ENCODE measurements around the gene DAAM2. TPM values are rescaled to one million over a fixed set of nuclear protein-coding genes. Genes with fewer than 3 reads are reported as not detected.

DAAM2 gene
- polyA plus RNA-seq, 2 of the 4 experiments (the other 2 are of a cell fraction): not detected

DNA sequence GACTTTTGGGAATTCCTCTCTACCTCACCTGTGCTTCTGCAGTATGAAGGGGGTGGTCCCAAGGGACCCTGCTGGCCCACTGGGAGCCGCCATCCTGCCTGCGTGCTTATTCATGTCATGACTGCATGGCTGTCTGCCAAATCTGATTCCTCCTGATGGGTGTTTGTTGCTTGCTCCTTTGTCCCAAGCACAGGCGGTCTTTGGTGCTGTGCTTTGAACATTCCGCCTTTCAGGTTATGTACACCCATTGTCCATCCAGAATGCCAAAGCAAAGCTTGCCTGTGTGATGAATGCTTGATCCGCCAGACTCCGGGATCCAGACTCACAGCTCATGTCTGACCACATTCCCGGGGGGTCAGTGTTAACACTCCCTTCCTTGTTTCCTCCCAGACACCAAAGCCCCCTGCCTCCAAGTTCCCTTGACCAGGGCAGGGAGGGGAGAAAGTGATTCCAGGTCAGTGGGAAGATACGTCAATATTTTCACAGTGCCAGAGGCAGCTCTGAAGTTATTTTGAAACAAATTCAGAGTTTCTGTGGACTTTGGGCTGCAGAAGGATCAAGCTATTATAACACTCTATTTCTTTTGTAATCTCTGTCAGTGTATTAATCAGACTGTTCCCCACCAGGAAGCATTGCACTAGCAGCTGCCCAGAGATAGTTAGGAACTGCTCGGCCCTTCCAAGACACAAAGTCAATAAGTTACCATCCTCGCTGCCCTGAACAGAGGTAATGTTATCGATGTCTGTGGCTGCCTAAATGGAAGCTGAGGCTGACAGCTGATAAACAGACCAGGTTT lies 9.5 kb downstream of the DAAM2 start:
- no peak for TF ChIP-seq HOXB5 (CRISPR knock-in tag; IDR thresholded peaks at IDR 0.05)
- no peak for TF ChIP-seq E2F6 (IDR thresholded peaks at IDR 0.05; ENCODE audit: borderline replicate concordance, low read depth)
- TF ChIP-seq RNF2 (IDR thresholded peaks at IDR 0.05; ENCODE audit: borderline replicate concordance, low read depth): no peak
- no peak for TF ChIP-seq PBX3 (IDR thresholded peaks at IDR 0.05)
- no peak for TF ChIP-seq ESRRA (IDR thresholded peaks at IDR 0.05; ENCODE audit: borderline replicate concordance, low read length)
- no peak for TF ChIP-seq ZNF302 (CRISPR knock-in tag; IDR thresholded peaks at IDR 0.05)
- no peak for TF ChIP-seq HDAC2 (IDR thresholded peaks at IDR 0.05)
- TF ChIP-seq NR3C1 (IDR thresholded peaks at IDR 0.05): no peak
- TF ChIP-seq JUN (IDR thresholded peaks at IDR 0.05): no peak
- no peak for TF ChIP-seq FOSL2 (IDR thresholded peaks at IDR 0.05)
- TF ChIP-seq FOSL2 (CRISPR knock-in tag; IDR thresholded peaks at IDR 0.05): no peak
- TF ChIP-seq, protein P1, sequence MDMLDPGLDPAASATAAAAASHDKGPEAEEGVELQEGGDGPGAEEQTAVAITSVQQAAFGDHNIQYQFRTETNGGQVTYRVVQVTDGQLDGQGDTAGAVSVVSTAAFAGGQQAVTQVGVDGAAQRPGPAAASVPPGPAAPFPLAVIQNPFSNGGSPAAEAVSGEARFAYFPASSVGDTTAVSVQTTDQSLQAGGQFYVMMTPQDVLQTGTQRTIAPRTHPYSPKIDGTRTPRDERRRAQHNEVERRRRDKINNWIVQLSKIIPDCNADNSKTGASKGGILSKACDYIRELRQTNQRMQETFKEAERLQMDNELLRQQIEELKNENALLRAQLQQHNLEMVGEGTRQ (IDR thresholded peaks at IDR 0.05): no peak
- TF ChIP-seq TFCP2L1 (CRISPR knock-in tag; IDR thresholded peaks at IDR 0.05): no peak
- no peak for TF ChIP-seq CHD4 (IDR thresholded peaks at IDR 0.05; ENCODE audit: borderline replicate concordance)
- TF ChIP-seq BHLHE40 (IDR thresholded peaks at IDR 0.05; ENCODE audit: low read depth, low read length): no peak
- TF ChIP-seq ZSCAN20 (CRISPR knock-in tag; IDR thresholded peaks at IDR 0.05): no peak
- TF ChIP-seq HEYL (CRISPR knock-in tag; IDR thresholded peaks at IDR 0.05): no peak
- TF ChIP-seq HOXB13 (CRISPR knock-in tag; IDR thresholded peaks at IDR 0.05; ENCODE audit: low read depth): no peak
- no peak for TF ChIP-seq MAZ (IDR thresholded peaks at IDR 0.05; ENCODE audit: borderline replicate concordance, low read depth, low read length)
- ATAC-seq: no peak
- no peaks in the 10 kb centered on the region for H3K9me3 ChIP-seq
- H3K4me2 ChIP-seq: no peak overlapping the region
- CTCF ChIA-PET: interaction anchor here (1.1 kb wide), 1 partner anchor 439 kb away, joined by 3 read pairs; no protein-coding TSS in a partner anchor
- POLR2A ChIA-PET: no interaction called here
- FAIRE-seq: no peak
- no peak overlapping the region for H3K4me3 ChIP-seq
- no peak for DNase-seq (ENCODE audit: low read depth in 1 of 2, low spot score in 1 of 2)
- H3K27ac ChIP-seq: no peak overlapping the region
- no peaks in the 10 kb centered on the region for H3K4me1 ChIP-seq
- WGBS (ENCODE audit: missing lambda C conversion rate): 49% methylated on average over 11 of the region's 11 CpGs

DNA sequence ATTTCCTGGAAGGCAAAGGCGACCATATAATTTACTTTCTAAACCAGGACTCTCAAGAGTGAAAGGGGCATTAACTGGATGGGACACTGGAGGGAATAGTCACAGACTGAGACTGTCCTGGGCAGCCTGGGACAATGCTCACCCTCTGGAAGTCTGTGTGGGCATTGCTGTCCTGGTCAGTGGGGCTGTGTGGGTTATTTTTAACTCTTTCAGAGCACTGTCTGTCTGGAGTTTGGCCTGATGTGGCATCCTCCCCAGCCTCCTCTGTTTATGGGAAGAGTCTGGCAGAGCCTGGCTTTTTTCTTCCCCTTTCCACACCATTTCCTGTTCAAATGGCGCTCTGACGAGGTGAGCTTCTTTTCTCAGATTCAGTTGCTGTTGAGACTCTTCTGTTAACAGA lies 11.7 kb downstream of the DAAM2 start:
- no peak for TF ChIP-seq KDM1A (IDR thresholded peaks at IDR 0.05; ENCODE audit: low read depth)
- no peak for TF ChIP-seq RARB (CRISPR knock-in tag; IDR thresholded peaks at IDR 0.05)
- TF ChIP-seq ATOH8 (CRISPR knock-in tag; IDR thresholded peaks at IDR 0.05; ENCODE audit: low read depth): no peak
- no peak for TF ChIP-seq BCL3 (IDR thresholded peaks at IDR 0.05)
- no peak for TF ChIP-seq BHLHE40 (IDR thresholded peaks at IDR 0.05; ENCODE audit: low read depth, low read length)
- no peak for TF ChIP-seq HDAC2 (IDR thresholded peaks at IDR 0.05)
- no peak for TF ChIP-seq CBX2 (IDR thresholded peaks at IDR 0.05; ENCODE audit: borderline replicate concordance, low read depth)
- TF ChIP-seq ELK1 (IDR thresholded peaks at IDR 0.05; ENCODE audit: low read depth, low read length): no peak
- no peak for TF ChIP-seq PHF8 (IDR thresholded peaks at IDR 0.05; ENCODE audit: borderline replicate concordance, low read depth)
- TF ChIP-seq JUN (IDR thresholded peaks at IDR 0.05): no peak
- no peak for TF ChIP-seq CHD4 (IDR thresholded peaks at IDR 0.05; ENCODE audit: borderline replicate concordance)
- TF ChIP-seq ESRRA (IDR thresholded peaks at IDR 0.05; ENCODE audit: borderline replicate concordance, low read length): no peak
- no peak for ATAC-seq
- Histone ChIP-seq H3K4me1 (no peaks in the 10 kb centered on the region), H3K9me3 (no peaks in the 10 kb centered on the region), H3K4me2 (no peak overlapping the region), H3K27ac (no peak overlapping the region), H3K4me3 (no peak overlapping the region)
- CTCF ChIA-PET: interaction anchor here (1.6 kb wide), 1 partner anchor 11 kb away, joined by 3 read pairs; the partner anchor contains the start of gene DAAM2
- no peak for FAIRE-seq
- DNase-seq (ENCODE audit: low read depth in 1 of 2, low spot score in 1 of 2): no peak
- POLR2A ChIA-PET: no interaction called here
- 20% methylated on average over 3 of the region's 3 CpGs for WGBS (ENCODE audit: missing lambda C conversion rate)
